BJ (cell line): Measurements from ENCODE around the gene RASSF4. TPM values are rescaled to one million over a fixed set of nuclear protein-coding genes. Genes with fewer than 3 reads are reported as not detected.

Experiments
- CTCF ChIA-PET: fragments of 350-600 bp; formaldehyde crosslinking; extraction: SDS; loops from one replicate; lab custom pipeline; 2021; ENCODE audit warnings: antibody characterized with exemption, inconsistent platforms; lab: Yijun Ruan, JAX
- POLR2A ChIA-PET: fragments of 300-600 bp; sonication (Branson Sonifier 250); formaldehyde crosslinking; extraction: SDS; loops from one replicate; lab custom pipeline; 2021; ENCODE audit warnings: antibody characterized with exemption; lab: Charles Lee
- DNase-seq: peaks from one replicate; pipeline ENCODE4 v3.0.0-alpha.2; 2011; ENCODE audit warnings: low read depth
- H3K27me3 ChIP-seq: 2 replicates; pipeline ENCODE4 v1.6.0; 2011; ENCODE audit warnings: low read length; ENCODE audit not compliant: control insufficient read depth, insufficient read depth
- H3K36me3 ChIP-seq: 2 replicates; pipeline ENCODE4 v1.5.1; 2011; ENCODE audit warnings: low read length; ENCODE audit not compliant: control insufficient read depth, insufficient read depth
- H3K4me3 ChIP-seq: 2 replicates; pipeline ENCODE4 v1.5.1; 2011; ENCODE audit warnings: low read depth, mild to moderate bottlenecking, control low read depth, low read length
- CTCF ChIP-seq: IDR thresholded peaks from 2 replicates; pipeline ENCODE4 v1.5.1; 2011; ENCODE audit warnings: low read depth, mild to moderate bottlenecking, control low read depth, inconsistent platforms, low read length, moderate library complexity; ENCODE audit not compliant: insufficient read depth
- polyA plus RNA-seq: library from polyadenylated mRNA; depleted of rRNA; stranded (reverse); fragments of >200 nt; gene quantifications from 2 replicates; pipeline ENCODE4 v1.2.3, GENCODE V29; 2011

RASSF4 gene
- polyA plus RNA-seq, 1 experiment, result 3.9 TPM

- Histone ChIP-seq H3K4me3 (no peak overlapping the region), H3K36me3 (no peaks in the 10 kb centered on the region; the same call in 1 of the 2 replicates), H3K27me3 (no peaks in the 10 kb centered on the region)
- no peak for TF ChIP-seq CTCF
- ChIA-PET POLR2A (no interaction called here), CTCF (interaction anchor here (9.8 kb wide), 1 partner anchor 35 kb away, joined by 87 read pairs; no protein-coding TSS in a partner anchor)
- no peak for DNase-seq
These were observed 10.3 kb downstream of the RASSF4 start for GRCh38 chr10:44969854-44970253.

DNA sequence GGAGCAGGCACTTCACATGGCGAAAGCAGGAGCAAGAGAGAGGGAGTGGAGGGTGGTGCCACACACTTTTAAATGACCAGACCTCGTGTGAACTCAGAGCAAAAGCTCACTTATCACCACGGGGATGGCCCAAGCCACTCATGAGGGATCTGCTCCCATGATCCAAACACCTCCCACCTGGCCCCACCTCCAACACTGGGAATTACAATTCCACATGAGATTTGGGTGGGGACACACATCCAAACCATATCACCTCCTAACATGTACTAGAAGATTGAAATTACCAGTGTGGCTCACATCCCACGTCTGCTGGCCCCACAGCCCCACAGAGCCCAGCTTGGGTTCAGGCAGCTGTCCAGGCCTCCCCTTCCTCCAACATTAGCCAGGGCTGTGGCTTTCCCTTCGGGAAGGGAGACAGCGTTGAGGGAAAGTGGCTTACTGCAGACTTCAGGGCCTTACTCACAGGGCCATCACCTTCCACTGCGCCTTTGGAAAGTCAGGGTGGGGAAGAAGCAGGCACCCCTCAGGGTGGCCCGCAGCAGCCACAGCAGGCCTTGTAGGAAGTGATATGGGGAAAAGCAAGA, 11.3 kb downstream of the RASSF4 start:
- no peak for DNase-seq
- no peak overlapping the region for H3K4me3 ChIP-seq
- no peak for TF ChIP-seq CTCF
- POLR2A ChIA-PET, result no interaction called here
- no peaks in the 10 kb centered on the region; the same call in 1 of the 2 replicates for H3K36me3 ChIP-seq
- H3K27me3 ChIP-seq, result no peaks in the 10 kb centered on the region
- CTCF ChIA-PET, result interaction anchor here (0.9 kb wide), 1 partner anchor 38 kb away, joined by 4 read pairs; no protein-coding TSS in a partner anchor

DNA sequence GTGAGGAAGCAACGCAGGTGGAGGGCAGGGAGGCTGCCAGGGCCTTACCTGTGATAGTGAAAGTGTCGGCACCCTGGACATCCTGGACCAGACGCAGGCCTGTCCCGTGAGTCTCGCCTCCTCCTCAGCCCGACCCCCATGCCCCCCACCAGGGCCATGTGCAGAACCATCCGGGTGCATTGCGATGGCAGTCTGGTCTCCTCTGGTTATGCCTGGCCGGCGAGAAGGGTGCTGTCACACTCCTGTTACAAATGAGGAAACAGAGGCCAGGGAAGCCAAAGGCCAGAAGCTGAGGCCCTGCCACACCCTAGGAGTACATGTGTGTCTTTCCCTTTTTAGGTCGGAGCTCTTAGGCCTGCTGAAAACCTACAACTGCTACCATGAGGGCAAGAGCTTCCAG, 11.8 kb downstream of the RASSF4 start:
- no peaks in the 10 kb centered on the region; the same call in 1 of the 2 replicates for H3K36me3 ChIP-seq
- POLR2A ChIA-PET, result no interaction called here
- no peak overlapping the region for H3K4me3 ChIP-seq
- CTCF ChIA-PET, result interaction anchor here (0.9 kb wide), 1 partner anchor 39 kb away, joined by 4 read pairs; no protein-coding TSS in a partner anchor
- TF ChIP-seq CTCF, result no peak
- no peaks in the 10 kb centered on the region for H3K27me3 ChIP-seq
- no peak for DNase-seq

DNA sequence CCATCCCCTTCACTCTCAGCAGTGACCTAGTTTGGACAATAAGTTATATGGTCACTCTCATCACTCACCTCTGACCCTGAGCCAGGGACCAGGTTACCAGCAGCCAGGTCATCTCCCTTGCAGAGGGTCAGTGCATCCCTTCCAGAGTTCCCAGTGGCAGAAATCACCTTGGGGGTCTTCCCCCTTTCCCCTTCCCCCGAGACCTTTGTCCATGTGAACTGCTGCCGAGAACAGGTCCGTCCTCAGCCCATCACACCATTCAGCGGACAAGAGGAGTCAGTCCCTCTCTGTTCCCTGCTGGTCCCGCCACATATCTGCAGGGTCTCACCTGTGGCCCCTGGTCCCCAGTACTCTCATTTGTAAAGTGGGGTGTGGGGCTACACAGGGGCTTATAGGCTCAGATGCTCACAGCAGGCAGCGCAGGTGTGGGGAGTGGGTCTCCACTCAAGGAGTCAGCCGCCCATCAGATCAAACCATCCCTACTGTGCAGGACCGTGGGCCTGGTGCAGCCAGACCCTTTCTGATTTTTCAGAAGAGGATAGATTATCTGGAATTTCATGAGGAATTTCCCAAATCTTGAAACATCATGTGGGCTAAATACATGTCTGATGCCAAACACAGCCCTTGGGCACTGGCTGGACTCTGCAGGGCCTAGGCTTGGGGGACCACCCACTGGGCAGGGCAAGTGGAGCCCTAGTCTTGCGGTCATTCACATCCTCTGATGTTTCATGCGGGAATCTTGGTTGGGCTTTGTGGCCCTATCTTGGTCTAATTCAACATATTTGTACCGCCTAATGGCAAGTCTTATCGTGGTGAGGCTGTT, 12.5 kb downstream of the RASSF4 start:
- no peaks in the 10 kb centered on the region; the same call in 1 of the 2 replicates for H3K36me3 ChIP-seq
- no peaks in the 10 kb centered on the region for H3K27me3 ChIP-seq
- no peak for TF ChIP-seq CTCF
- DNase-seq, result no peak
- no peak overlapping the region for H3K4me3 ChIP-seq
- POLR2A ChIA-PET, result interaction anchor here (0.7 kb wide), 1 partner anchor 122 kb away, joined by 4 read pairs; no protein-coding TSS in a partner anchor
- CTCF ChIA-PET, result interaction anchor here (0.9 kb wide), 1 partner anchor 39 kb away, joined by 4 read pairs; no protein-coding TSS in a partner anchor

DNA sequence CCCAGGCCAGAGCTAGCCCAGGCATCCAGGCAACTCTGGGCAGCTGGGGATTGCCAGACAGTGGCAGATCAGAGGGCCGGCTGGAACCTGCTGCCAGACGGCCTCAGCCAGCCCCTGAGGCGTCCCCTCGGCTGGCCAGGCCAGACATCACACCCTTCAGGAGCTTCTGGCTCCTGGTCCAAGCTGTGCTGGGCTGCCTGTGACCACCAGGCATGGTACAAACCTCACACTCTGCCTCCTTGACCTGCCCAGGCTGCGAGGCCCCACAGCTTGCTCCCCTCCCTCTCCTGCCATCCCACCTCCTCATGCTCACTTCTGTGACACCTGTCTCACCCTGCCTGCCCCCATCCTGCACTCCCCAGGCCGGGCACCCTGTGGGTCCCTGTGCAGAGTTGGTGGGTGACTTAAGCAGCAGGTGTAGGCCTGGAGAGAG, 13.3 kb downstream of the RASSF4 start:
- no peak for TF ChIP-seq CTCF
- ChIA-PET POLR2A (interaction anchor here (0.7 kb wide), 1 partner anchor 123 kb away, joined by 4 read pairs; no protein-coding TSS in a partner anchor), CTCF (interaction anchor here (1.0 to 2.2 kb wide), 2 partner anchors 23 to 40 kb away, joined by 3 to 11 read pairs; no protein-coding TSS in a partner anchor)
- no peak overlapping the region for H3K4me3 ChIP-seq
- DNase-seq, result no peak
- H3K27me3 ChIP-seq, result no peaks in the 10 kb centered on the region
- no peaks in the 10 kb centered on the region; the same call in 1 of the 2 replicates for H3K36me3 ChIP-seq
